Stimulated activated naive CD8-positive, alpha-beta T cell treated with anti-CD3 and anti-CD28 coated beads, Interleukin-15, Interleukin-2, amounts not matched to agents 100 ng/mL and 50 ng/mL, for 24 hours (primary cell): ENCODE results near the gene PHF2.

Experiments used
- H3K27ac Mint-ChIP-seq: one replicate; pipeline ENCODE4 v1.8.0; 2021; ENCODE audit warnings: mild to moderate bottlenecking, mixed read lengths
- H3K27me3 Mint-ChIP-seq: one replicate; pipeline ENCODE4 v1.8.0; 2021; ENCODE audit warnings: mixed read lengths
- H3K36me3 Mint-ChIP-seq: one replicate; pipeline ENCODE4 v1.8.0; 2021; ENCODE audit warnings: low read depth, mixed read lengths
- H3K4me1 Mint-ChIP-seq: one replicate; pipeline ENCODE4 v1.8.0; 2021; ENCODE audit warnings: low read depth, mixed read lengths
- H3K4me3 Mint-ChIP-seq: one replicate; pipeline ENCODE4 v1.8.0; 2021; ENCODE audit warnings: mild to moderate bottlenecking, mixed read lengths
- H3K9me3 Mint-ChIP-seq: one replicate; pipeline ENCODE4 v1.8.0; 2021; ENCODE audit warnings: mixed read lengths

Gene PHF2

GRCh38 chr9:93651521-93651950 lies 75.2 kb downstream of the PHF2 start:
- Mint-ChIP-seq H3K27me3 (no peaks in the 10 kb centered on the region), H3K27ac (no peak overlapping the region), H3K4me1 (no peaks in the 10 kb centered on the region), H3K36me3 (peaks cover 19% of the 10 kb centered on the region), H3K9me3 (no peaks in the 10 kb centered on the region), H3K4me3 (no peak overlapping the region)

GRCh38 chr9:93652604-93653592 lies 76.5 kb downstream of the PHF2 start:
- H3K4me1 Mint-ChIP-seq: no peaks in the 10 kb centered on the region
- no peaks in the 10 kb centered on the region for H3K9me3 Mint-ChIP-seq
- peaks cover 21% of the 10 kb centered on the region for H3K36me3 Mint-ChIP-seq
- no peak overlapping the region for H3K4me3 Mint-ChIP-seq
- H3K27me3 Mint-ChIP-seq: no peaks in the 10 kb centered on the region
- H3K27ac Mint-ChIP-seq: no peak overlapping the region

- Mint-ChIP-seq H3K36me3 (peaks cover 24% of the 10 kb centered on the region), H3K9me3 (no peaks in the 10 kb centered on the region), H3K4me3 (no peak overlapping the region), H3K4me1 (no peaks in the 10 kb centered on the region), H3K27ac (no peak overlapping the region), H3K27me3 (no peaks in the 10 kb centered on the region)
Observed at GRCh38 chr9:93653760-93654159, 77.4 kb downstream of the PHF2 start.

GRCh38 chr9:93654351-93654961 lies 78.1 kb downstream of the PHF2 start:
- H3K27me3 Mint-ChIP-seq: no peaks in the 10 kb centered on the region
- no peak overlapping the region for H3K27ac Mint-ChIP-seq
- H3K9me3 Mint-ChIP-seq: no peaks in the 10 kb centered on the region
- no peak overlapping the region for H3K4me3 Mint-ChIP-seq
- H3K4me1 Mint-ChIP-seq: no peaks in the 10 kb centered on the region
- peaks cover 24% of the 10 kb centered on the region for H3K36me3 Mint-ChIP-seq

GRCh38 chr9:93655621-93656425 lies 79.4 kb downstream of the PHF2 start:
- Mint-ChIP-seq H3K9me3 (no peaks in the 10 kb centered on the region), H3K4me3 (no peak overlapping the region), H3K27ac (no peak overlapping the region), H3K36me3 (peaks cover 24% of the 10 kb centered on the region), H3K27me3 (no peaks in the 10 kb centered on the region), H3K4me1 (no peaks in the 10 kb centered on the region)

GRCh38 chr9:93656426-93657239 lies 80.2 kb downstream of the PHF2 start:
- Mint-ChIP-seq H3K9me3 (no peaks in the 10 kb centered on the region), H3K4me1 (no peaks in the 10 kb centered on the region), H3K4me3 (no peak overlapping the region), H3K27me3 (no peaks in the 10 kb centered on the region), H3K27ac (no peak overlapping the region), H3K36me3 (peaks cover 21% of the 10 kb centered on the region)

- Mint-ChIP-seq H3K27ac (no peak overlapping the region), H3K27me3 (no peaks in the 10 kb centered on the region), H3K36me3 (peaks cover 17% of the 10 kb centered on the region), H3K4me1 (no peaks in the 10 kb centered on the region), H3K9me3 (no peaks in the 10 kb centered on the region), H3K4me3 (no peak overlapping the region)
Observed at GRCh38 chr9:93657331-93658111, 81.1 kb downstream of the PHF2 start.

GRCh38 chr9:93658184-93658925 lies 82.0 kb downstream of the PHF2 start:
- Mint-ChIP-seq H3K27ac (no peak overlapping the region), H3K4me1 (no peaks in the 10 kb centered on the region), H3K4me3 (no peak overlapping the region), H3K9me3 (no peaks in the 10 kb centered on the region), H3K27me3 (no peaks in the 10 kb centered on the region), H3K36me3 (peaks cover 9% of the 10 kb centered on the region)

GRCh38 chr9:93659044-93659836 lies 82.9 kb downstream of the PHF2 start:
- H3K27me3 Mint-ChIP-seq: no peaks in the 10 kb centered on the region
- no peak overlapping the region for H3K4me3 Mint-ChIP-seq
- no peaks in the 10 kb centered on the region for H3K9me3 Mint-ChIP-seq
- peaks cover 5% of the 10 kb centered on the region for H3K36me3 Mint-ChIP-seq
- H3K27ac Mint-ChIP-seq: no peak overlapping the region
- no peaks in the 10 kb centered on the region for H3K4me1 Mint-ChIP-seq

- H3K36me3 Mint-ChIP-seq: peaks cover 5% of the 10 kb centered on the region
Observed at GRCh38 chr9:93659837-93660177, 83.4 kb downstream of the PHF2 start.

GRCh38 chr9:93660352-93661046 lies 84.1 kb downstream of the PHF2 start:
- Mint-ChIP-seq H3K9me3 (no peaks in the 10 kb centered on the region), H3K27ac (no peak overlapping the region), H3K36me3 (peaks cover 5% of the 10 kb centered on the region), H3K4me3 (no peak overlapping the region), H3K27me3 (no peaks in the 10 kb centered on the region), H3K4me1 (no peaks in the 10 kb centered on the region)

More at GRCh38 chr9:93659837-93660177, 83.4 kb downstream of the PHF2 start:
- H3K9me3 Mint-ChIP-seq: no peaks in the 10 kb centered on the region
- H3K27me3 Mint-ChIP-seq: no peaks in the 10 kb centered on the region
- no peak overlapping the region for H3K4me3 Mint-ChIP-seq
- H3K4me1 Mint-ChIP-seq: no peaks in the 10 kb centered on the region
- H3K27ac Mint-ChIP-seq: no peak overlapping the region

- Mint-ChIP-seq H3K27me3 (no peaks in the 10 kb centered on the region), H3K4me1 (no peaks in the 10 kb centered on the region), H3K9me3 (no peaks in the 10 kb centered on the region), H3K27ac (no peak overlapping the region), H3K4me3 (no peak overlapping the region), H3K36me3 (peaks cover 5% of the 10 kb centered on the region)
Observed at GRCh38 chr9:93661591-93661990, 85.2 kb downstream of the PHF2 start.
